GM21423 (cell line): Measurements from ENCODE around the gene IL23A.
"Not testable (repeated sequence)": the region's sequence is repeated elsewhere in the genome, so short reads cannot be mapped to it uniquely, and the experiment has no call there.

ENCODE experiments used
- ATAC-seq: cut with Tn5 transposase; IDR thresholded peaks from one replicate; pipeline ENCODE4 v1.9.1; 2021; ENCODE audit warnings: mild to moderate bottlenecking, moderate library complexity; ENCODE audit not compliant: unreplicated experiment

IL23A gene

GRCh38 chr12:56324206-56324605 lies 14.5 kb upstream of the IL23A start:
- no peak for ATAC-seq

DNA sequence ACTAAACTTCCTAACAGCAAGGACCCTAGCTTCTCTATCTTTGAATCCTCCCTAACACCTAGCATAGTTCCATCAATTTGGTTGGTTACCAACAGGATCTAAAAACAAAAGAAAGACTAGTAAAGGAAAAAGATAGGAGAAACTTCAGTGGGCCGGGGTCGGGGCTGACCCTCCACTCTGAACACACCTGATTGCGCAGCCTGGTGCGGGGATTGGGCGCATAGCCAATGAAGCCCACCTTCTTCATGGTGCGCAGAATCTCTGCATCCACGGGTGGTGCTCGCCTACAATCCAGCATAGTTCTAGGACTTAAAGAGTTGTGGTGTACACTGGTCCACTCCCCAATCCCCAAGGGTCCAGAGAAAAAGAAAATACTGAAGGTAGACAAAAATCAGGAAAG lies 12.6 kb upstream of the IL23A start:
- no peak for ATAC-seq

GRCh38 chr12:56326533-56326932 lies 12.2 kb upstream of the IL23A start:
- no peak for ATAC-seq

- ATAC-seq, result no peak
Observed at GRCh38 chr12:56330936-56331490, 7.7 kb upstream of the IL23A start.

DNA sequence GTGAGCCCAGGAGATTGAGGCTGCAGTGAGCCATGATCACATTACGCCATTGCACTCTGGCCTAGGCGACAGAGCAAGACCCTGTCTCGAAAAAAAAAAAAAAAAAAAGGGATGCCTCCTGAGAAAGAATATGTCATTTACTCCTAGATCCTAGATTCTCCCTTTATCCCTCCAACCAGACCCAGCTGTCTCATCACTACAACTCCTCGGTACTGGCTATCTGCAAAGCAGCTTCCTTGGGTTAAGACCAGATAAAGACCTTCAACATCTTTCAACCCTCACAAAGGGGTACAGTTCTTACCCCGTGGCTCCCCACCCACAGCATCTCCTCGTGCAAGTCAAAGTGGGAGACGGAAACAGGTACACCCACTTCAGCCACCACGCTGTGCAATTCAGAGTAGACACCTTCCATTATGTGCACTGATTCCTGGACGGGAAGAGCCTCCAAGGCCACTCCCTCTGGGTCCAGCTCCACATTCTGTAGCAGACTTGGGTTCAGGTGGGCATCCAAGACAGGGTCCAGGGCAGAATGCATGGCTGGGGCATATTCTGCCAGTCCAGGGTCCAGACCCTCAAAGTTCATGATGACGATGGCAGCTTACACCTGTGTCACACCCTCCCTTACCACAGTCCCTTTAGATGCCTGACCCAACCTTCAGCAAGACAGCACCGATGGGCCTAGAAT lies 6.0 kb upstream of the IL23A start:
- no peak for ATAC-seq

DNA sequence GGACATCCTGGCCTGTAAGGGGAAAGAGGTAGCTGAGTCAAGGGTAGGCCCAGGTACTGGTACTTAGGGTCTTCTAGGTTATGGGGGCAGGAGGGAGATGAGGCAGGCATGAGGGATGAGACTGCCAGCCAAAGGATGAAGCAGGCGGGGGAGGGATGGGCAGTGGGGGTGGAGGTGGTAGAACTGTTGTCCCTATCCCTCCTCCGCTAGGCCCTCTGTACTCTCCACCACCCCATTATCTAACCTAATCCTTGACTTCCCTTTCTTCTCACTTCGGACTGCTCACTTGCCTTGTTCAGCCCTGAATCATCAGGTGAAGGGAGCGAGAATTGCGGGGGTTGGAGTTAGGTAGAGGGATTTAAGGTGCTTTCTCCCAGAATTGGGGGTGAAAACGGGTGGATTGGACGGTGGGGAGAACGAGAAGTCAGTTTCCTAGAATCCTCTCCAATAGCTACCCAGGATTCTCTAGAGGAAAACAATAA lies 5.4 kb upstream of the IL23A start:
- no peak for ATAC-seq

- peak; percentile 89 for ATAC-seq
Observed at GRCh38 chr12:56333679-56334489, 4.8 kb upstream of the IL23A start, which contains the start of gene PAN2. Gene PAN2 (minus strand): TSS chr12:56334000. CDS start chr12:56333094, 906 bp downstream.

- ATAC-seq, result no peak
Observed at GRCh38 chr12:56334490-56334793, 4.2 kb upstream of the IL23A start.

DNA sequence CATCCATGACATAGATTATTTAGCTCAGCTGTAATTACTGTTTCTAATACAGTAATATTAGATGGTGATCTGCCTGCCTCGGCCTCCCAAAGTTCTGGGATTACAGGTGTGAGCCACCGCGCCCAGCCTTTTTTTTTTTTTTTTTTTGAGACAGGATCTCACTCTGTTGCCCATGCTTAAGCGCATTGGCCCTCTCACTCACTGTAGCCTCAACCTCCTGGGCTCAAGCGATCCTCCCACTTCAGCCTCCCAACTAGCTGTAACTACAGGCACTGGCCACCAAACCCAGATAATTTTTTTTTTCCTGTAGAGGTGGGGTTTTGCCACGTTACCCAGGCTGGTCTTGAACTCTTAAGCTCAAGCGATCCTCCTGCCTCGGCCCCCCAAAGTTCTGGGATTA lies 3.2 kb upstream of the IL23A start:
- not testable (repeated sequence) for ATAC-seq

DNA sequence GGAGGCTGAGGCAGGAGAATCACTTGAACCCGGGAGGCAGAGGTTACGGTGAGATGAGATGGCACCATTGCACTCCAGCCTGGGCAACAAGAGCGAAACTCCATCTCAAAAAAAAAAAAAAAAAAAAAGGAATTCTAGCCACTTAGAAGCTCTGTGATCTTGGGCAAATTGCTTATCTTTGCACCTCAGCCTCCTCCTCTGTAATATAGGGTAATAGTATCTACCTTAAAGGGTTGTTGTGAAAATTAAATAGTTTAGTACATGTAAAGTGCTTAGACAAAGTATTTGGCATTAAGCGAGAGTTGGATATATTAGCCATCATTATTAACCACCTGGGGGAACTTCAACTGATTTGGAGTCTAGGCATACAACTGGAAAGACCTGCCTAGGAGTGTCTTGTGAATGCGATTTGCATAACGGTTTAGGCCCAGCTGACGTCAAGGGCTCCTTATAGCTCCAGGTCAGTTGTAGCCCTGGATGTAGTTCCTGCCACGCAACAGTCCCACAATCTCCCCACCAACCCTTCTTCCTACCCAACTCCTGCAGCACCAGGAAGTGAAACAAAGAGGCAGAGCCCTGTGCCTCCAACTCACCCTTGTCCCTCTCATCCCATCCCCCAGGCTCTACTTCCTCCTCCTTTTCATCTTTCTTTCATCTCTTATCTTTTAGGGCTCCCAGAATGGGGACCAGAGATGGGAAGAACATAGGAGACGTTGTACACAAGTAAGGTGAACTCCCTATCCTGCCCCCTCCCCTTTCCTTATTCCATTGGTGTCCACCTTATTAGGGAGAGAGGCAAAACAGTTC lies 2.1 kb upstream of the IL23A start:
- no peak for ATAC-seq

DNA sequence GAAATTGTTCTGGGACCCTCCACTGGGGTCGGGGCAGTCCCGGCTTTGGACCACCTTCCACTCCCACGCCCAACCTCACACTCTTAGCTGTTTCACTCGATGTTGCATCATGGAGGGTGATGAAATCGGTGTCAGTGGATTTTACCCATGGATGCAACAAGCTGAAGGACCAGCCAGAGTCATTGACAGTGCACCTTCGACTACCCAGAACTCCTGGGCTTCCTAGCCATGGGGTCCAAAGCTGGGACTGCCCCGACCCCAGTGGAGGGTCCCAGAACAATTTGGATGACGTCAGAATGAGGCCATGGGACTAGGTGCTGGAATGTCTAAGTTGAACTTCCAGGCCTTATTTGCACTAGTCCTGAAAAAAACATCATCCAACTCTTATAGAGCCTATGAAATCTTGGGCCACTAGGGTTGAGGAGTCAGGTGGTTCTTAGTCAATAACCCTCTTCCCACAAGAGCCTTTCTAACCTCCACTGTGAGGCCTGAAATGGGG lies 882 bp upstream of the IL23A start:
- ATAC-seq, result no peak

- ATAC-seq, result no peak
Observed at GRCh38 chr12:56339158-56339422, 406 bp downstream of the IL23A start.

DNA sequence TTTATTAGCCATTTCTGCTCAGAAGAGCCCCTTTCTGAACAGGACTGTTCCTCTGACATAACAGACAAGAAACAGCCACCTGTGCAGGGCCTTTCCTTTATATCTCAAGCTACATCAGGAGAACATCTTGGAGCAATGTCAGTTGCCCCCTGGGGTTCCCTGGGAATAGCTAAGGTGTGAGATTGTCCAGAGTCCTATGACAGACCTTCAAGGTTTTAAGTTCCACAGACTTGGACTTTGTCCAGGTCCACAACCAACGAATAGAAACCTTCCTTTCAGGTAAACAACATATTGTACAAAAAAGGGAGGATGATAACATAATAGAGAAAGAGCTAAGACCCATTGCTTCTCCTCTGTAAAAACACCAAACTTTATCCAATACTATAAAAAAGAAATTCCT lies 2.9 kb downstream of the IL23A start:
- ATAC-seq, result no peak

DNA sequence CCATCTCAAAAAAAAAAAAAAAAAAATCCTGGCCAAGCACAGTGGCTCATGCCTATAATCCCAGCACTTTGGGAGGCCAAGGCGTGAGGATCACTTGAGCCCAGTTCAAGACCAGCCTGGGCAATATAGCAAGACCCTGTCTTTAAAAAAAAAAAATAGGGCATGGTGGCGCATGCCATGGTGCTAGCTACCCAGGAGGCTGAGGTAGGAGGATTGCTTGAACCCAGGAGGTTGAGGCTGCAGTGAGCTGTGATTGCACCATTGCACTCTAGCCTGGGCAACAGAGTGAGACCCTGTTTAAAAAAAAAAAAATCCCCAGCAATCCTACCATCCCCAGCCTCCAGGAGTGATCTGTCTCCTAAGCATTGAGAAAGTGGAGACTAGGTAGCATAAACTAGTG lies 3.6 kb downstream of the IL23A start:
- not testable (repeated sequence) for ATAC-seq

GRCh38 chr12:56346675-56347074 lies 8.0 kb downstream of the IL23A start:
- ATAC-seq, result no peak

DNA sequence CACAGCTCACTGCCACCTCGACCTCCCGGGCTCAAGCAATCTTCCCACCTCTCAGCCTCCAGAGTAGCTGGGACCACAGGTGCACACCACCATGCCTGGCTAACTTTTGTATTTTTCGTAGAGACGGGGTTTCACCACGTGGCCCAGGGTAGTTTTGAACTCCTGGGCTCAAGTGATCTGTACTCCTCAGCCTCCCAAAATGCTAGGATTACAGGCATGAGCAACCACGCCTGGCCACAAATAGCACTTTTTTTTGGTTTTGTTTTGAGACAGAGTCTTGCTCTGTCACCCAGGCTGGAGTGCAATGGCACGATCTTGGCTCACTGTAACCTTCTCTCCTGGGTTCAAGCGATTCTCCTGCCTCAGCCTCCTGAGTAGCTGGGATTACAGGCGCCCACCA lies 8.6 kb downstream of the IL23A start:
- not testable (repeated sequence) for ATAC-seq

GRCh38 chr12:56348776-56349175 lies 10.1 kb downstream of the IL23A start:
- ATAC-seq, result no peak

GRCh38 chr12:56350662-56351061 lies 12.0 kb downstream of the IL23A start:
- no peak for ATAC-seq

DNA sequence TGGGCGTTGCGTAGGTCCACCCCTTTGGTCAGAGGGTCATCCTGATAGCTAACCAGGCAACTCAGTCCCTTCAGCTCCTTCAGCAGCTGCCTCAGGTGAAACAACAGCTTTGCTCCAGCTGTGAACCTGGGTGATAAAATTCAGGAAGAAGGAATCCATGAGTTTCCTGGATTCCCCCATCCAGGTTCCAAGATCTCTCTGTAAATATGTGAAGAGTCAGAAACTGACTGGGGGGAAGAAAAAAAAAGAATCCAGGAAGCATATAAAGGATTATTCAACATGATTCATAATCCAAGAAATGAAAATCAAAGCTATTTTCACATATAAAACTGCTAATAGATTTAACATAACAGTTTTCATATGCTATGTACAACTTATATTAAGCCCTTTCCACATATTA lies 12.6 kb downstream of the IL23A start:
- no peak for ATAC-seq

DNA sequence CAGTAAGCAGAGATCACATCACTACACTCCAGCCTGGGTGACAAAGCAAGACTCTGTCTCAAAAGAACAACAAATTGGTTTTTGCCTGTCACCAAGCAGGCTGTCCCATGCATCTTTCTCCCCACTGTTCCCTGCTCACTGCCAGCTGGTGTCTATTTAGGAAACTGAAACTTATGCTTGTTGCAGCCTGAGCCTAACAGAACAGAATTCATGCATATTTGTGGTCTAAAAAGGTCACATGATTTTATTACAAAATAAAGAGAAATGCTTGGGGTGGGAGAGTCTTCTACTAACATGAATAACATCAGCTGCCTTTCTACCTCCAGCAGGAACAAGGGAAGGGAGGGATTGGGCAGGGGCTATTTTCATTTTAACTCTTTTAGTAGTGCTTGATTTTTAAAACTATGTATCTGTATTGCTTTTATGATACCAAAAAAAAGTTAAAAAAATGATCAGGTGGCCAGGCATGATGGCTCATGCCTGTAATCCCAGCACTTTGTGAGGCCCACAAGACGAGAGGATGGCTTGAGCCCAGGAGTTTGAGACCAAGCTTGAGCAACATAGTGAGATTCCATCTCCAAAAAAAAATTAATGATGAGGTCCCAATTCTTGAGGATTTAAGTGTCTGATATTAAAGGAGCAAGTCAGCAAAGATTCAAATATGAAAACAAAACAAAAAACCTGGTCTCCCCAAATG lies 20.3 kb downstream of the IL23A start:
- ATAC-seq, result no peak
